Astrocyte (in vitro differentiated cells and primary cell): ENCODE results near the gene HNRNPUL1. TPM values are rescaled to one million over a fixed set of nuclear protein-coding genes. Genes with fewer than 3 reads are reported as not detected.

Source experiments
- DNase-seq: peaks from one replicate; pipeline ENCODE4 v3.0.0-alpha.2; 2010; ENCODE audit warnings: low read depth
- FAIRE-seq: peaks from 2 replicates; lab custom pipeline; 2011; peaks lifted over from hg19 to GRCh38; lab: Jason Lieb, UNC
- H2AFZ ChIP-seq: 2 replicates; pipeline ENCODE4 v1.6.0; 2012; ENCODE audit warnings: low read depth, low read length, inconsistent platforms
- H3K27ac ChIP-seq: 2 replicates; pipeline ENCODE4 v1.5.1; 2011; ENCODE audit warnings: low read depth, low read length, inconsistent platforms
- H3K27me3 ChIP-seq: 2 replicates; pipeline ENCODE4 v1.6.0; 2011; ENCODE audit warnings: low read length, inconsistent platforms; ENCODE audit not compliant: insufficient read depth
- H3K36me3 ChIP-seq: 2 replicates; pipeline ENCODE4 v1.5.1; 2011; ENCODE audit warnings: low read length, inconsistent platforms; ENCODE audit not compliant: insufficient read depth
- H3K4me1 ChIP-seq: 2 replicates; pipeline ENCODE4 v1.5.1; 2011; ENCODE audit warnings: low read length, inconsistent platforms; ENCODE audit not compliant: insufficient read depth
- H3K4me2 ChIP-seq: 2 replicates; pipeline ENCODE4 v1.6.0; 2012; ENCODE audit warnings: low read length, inconsistent platforms
- H3K4me3 ChIP-seq: 2 replicates; pipeline ENCODE4 v1.5.1; 2011; ENCODE audit warnings: low read depth, mild to moderate bottlenecking, low read length, inconsistent platforms; ENCODE audit not compliant: insufficient read depth
- H3K79me2 ChIP-seq: 2 replicates; pipeline ENCODE4 v1.6.0; 2012; ENCODE audit warnings: mild to moderate bottlenecking, low read length, inconsistent platforms; ENCODE audit not compliant: insufficient read depth
- H3K9ac ChIP-seq: 2 replicates; pipeline ENCODE4 v1.6.0; 2012; ENCODE audit warnings: mild to moderate bottlenecking, low read length, inconsistent platforms
- H3K9me3 ChIP-seq: 2 replicates; pipeline ENCODE4 v1.5.1; 2012; ENCODE audit warnings: low read depth, mild to moderate bottlenecking, low read length, inconsistent platforms; ENCODE audit not compliant: insufficient read depth
- H4K20me1 ChIP-seq: 2 replicates; pipeline ENCODE4 v1.6.0; 2012; ENCODE audit warnings: low read length, inconsistent platforms; ENCODE audit not compliant: insufficient read depth
- H3K27ac Mint-ChIP-seq: one replicate; pipeline ENCODE4 v1.8.0; 2021; ENCODE audit warnings: mild to moderate bottlenecking, mixed read lengths; ENCODE audit not compliant: unreplicated experiment
- H3K27me3 Mint-ChIP-seq: one replicate; pipeline ENCODE4 v1.8.0; 2021; ENCODE audit warnings: low read depth, mixed read lengths; ENCODE audit not compliant: unreplicated experiment
- H3K36me3 Mint-ChIP-seq: one replicate; pipeline ENCODE4 v1.8.0; 2021; ENCODE audit warnings: low read depth, mixed read lengths; ENCODE audit not compliant: unreplicated experiment
- H3K4me1 Mint-ChIP-seq: one replicate; pipeline ENCODE4 v1.8.0; 2021; ENCODE audit warnings: low read depth, mixed read lengths; ENCODE audit not compliant: unreplicated experiment
- H3K4me3 Mint-ChIP-seq: one replicate; pipeline ENCODE4 v1.8.0; 2021; ENCODE audit warnings: mild to moderate bottlenecking, moderate library complexity, mixed read lengths; ENCODE audit not compliant: unreplicated experiment
- H3K9me3 Mint-ChIP-seq: one replicate; pipeline ENCODE4 v1.8.0; 2021; ENCODE audit warnings: mild to moderate bottlenecking, mixed read lengths; ENCODE audit not compliant: unreplicated experiment
- CTCF ChIP-seq: IDR thresholded peaks from 2 replicates; pipeline ENCODE4 v1.5.1; 2011; ENCODE audit warnings: low read depth, mild to moderate bottlenecking, inconsistent platforms, low read length, moderate library complexity; ENCODE audit not compliant: insufficient read depth
- EZH2 ChIP-seq: IDR thresholded peaks from 2 replicates; pipeline ENCODE4 v1.6.1; 2012; ENCODE audit warnings: mild to moderate bottlenecking, low read length, inconsistent platforms; ENCODE audit not compliant: insufficient read depth
- total RNA-seq: library from RNA; stranded (reverse); gene quantifications from 2 replicates; pipeline ENCODE4 v1.2.1, GENCODE V29; 2021

The HNRNPUL1 gene
- total RNA-seq, 1 donor from 2014 or later = 174 TPM

- Mint-ChIP-seq H3K4me1 (peaks cover 8% of the 10 kb centered on the region), H3K4me3 (peak overlapping the region; percentile 84), H3K9me3 (no peaks in the 10 kb centered on the region), H3K27me3 (no peaks in the 10 kb centered on the region), H3K27ac (peak overlapping the region; percentile 63), H3K36me3 (peaks cover 17% of the 10 kb centered on the region)
- no peak for DNase-seq
- H2AFZ ChIP-seq = peak overlapping the region; percentile 38
- no peak for TF ChIP-seq EZH2
- H3K4me1 ChIP-seq = peaks cover 4% of the 10 kb centered on the region
- no peaks in the 10 kb centered on the region for H3K9me3 ChIP-seq
- peak overlapping the region; percentile 99 for H3K4me2 ChIP-seq
- H3K27ac ChIP-seq = no peak overlapping the region
- peak overlapping the region; percentile 94 for H3K9ac ChIP-seq
- peaks cover 43% of the 10 kb centered on the region for H4K20me1 ChIP-seq
- H3K36me3 ChIP-seq = peaks cover 4% of the 10 kb centered on the region
- FAIRE-seq = no peak
- H3K79me2 ChIP-seq = peaks cover 40% of the 10 kb centered on the region
- no peaks in the 10 kb centered on the region for H3K27me3 ChIP-seq
- peak overlapping the region; percentile 50 for H3K4me3 ChIP-seq
These were observed 90.3 kb downstream of the HNRNPUL1 start for GRCh38 chr19:41354343-41354953.

DNA sequence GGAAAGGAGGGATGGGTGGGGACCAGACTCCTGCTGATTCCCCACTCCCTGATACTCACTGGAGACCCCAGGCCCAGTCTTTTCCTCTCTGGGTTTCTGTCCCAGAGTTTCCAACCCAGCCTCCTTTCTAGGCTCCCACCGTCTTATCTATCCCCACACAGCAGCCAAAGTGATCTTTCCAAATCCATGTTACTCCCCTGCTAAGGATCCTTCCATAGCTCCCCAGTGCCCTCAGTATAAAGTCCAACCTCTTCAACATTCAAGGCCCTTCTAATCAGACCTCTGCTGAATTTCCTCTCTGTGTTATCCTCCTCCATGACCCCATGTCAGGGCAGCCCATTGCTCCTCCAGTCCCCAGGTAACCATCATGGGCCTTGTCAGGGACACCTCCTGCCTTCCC is 90.9 kb downstream of the HNRNPUL1 start:
- no peaks in the 10 kb centered on the region for H3K9me3 ChIP-seq
- H3K4me3 ChIP-seq = no peak overlapping the region
- H3K27ac Mint-ChIP-seq = no peak overlapping the region
- no peaks in the 10 kb centered on the region for H3K9me3 Mint-ChIP-seq
- no peak for DNase-seq
- peak overlapping the region; percentile 73 for H3K4me3 Mint-ChIP-seq
- no peaks in the 10 kb centered on the region for H3K36me3 ChIP-seq
- FAIRE-seq = no peak
- H3K4me1 ChIP-seq = peaks cover 4% of the 10 kb centered on the region
- H3K79me2 ChIP-seq = peaks cover 34% of the 10 kb centered on the region
- peaks cover 2% of the 10 kb centered on the region for H3K4me1 Mint-ChIP-seq
- no peaks in the 10 kb centered on the region for H3K27me3 Mint-ChIP-seq
- no peak overlapping the region for H2AFZ ChIP-seq
- H3K27me3 ChIP-seq = no peaks in the 10 kb centered on the region
- no peak overlapping the region for H3K9ac ChIP-seq
- TF ChIP-seq CTCF (no peak), EZH2 (no peak)
- peaks cover 37% of the 10 kb centered on the region for H4K20me1 ChIP-seq
- no peak overlapping the region for H3K27ac ChIP-seq
- no peak overlapping the region for H3K4me2 ChIP-seq
- H3K36me3 Mint-ChIP-seq = peaks cover 22% of the 10 kb centered on the region

- H3K4me3 ChIP-seq = no peak overlapping the region
- no peak for FAIRE-seq
These were observed 91.6 kb downstream of the HNRNPUL1 start for GRCh38 chr19:41355802-41356201.

More at GRCh38 chr19:41355802-41356201, 91.6 kb downstream of the HNRNPUL1 start:
- Mint-ChIP-seq H3K36me3 (peaks cover 22% of the 10 kb centered on the region), H3K4me1 (peaks cover 2% of the 10 kb centered on the region), H3K9me3 (no peaks in the 10 kb centered on the region), H3K27me3 (no peaks in the 10 kb centered on the region), H3K4me3 (no peak overlapping the region), H3K27ac (no peak overlapping the region)
- Histone ChIP-seq H3K79me2 (peaks cover 27% of the 10 kb centered on the region), H2AFZ (no peak overlapping the region), H3K4me2 (no peak overlapping the region), H3K9me3 (no peaks in the 10 kb centered on the region), H3K36me3 (no peaks in the 10 kb centered on the region), H3K27me3 (no peaks in the 10 kb centered on the region), H4K20me1 (peaks cover 29% of the 10 kb centered on the region), H3K27ac (no peak overlapping the region), H3K4me1 (peaks cover 4% of the 10 kb centered on the region), H3K9ac (no peak overlapping the region)
- no peak for DNase-seq
- TF ChIP-seq CTCF (no peak), EZH2 (no peak)
